ENCODE data around the gene GATAD1.
"Not testable (repeated sequence)": the region's sequence is repeated elsewhere in the genome, so short reads cannot be mapped to it uniquely, and the experiment has no call there.

- TF ChIP-seq CTCF (IDR thresholded peaks at IDR 0.05; ENCODE audit: insufficient read depth, low read length); POLR2AphosphoS5 (IDR thresholded peaks at IDR 0.05; ENCODE audit: low read depth); GABPA (IDR thresholded peaks at IDR 0.05; ENCODE audit: low read depth); REST (IDR thresholded peaks at IDR 0.05; ENCODE audit: insufficient replicate concordance, low read depth); SPI1 (IDR thresholded peaks at IDR 0.05; ENCODE audit: borderline replicate concordance, low read depth): not testable (repeated sequence)
Observed at GRCh38 chr7:92468589-92468988, 21.3 kb downstream of the GATAD1 start.
